HEK293 (cell line): ENCODE measurements around the gene SEMA3G.

Source experiments
- CTCF ChIA-PET: fragments of 350-600 bp; formaldehyde crosslinking; extraction: SDS; loops from one replicate; lab custom pipeline; 2021; ENCODE audit warnings: antibody characterized with exemption; lab: Yijun Ruan, JAX
- POLR2A ChIA-PET: fragments of 300-600 bp; formaldehyde crosslinking; extraction: SDS; loops from one replicate; lab custom pipeline; 2020; ENCODE audit warnings: antibody characterized with exemption, inconsistent platforms; lab: Yijun Ruan, JAX
- H3K27ac ChIP-seq: fragments of 200-500 bp; sonication (Bioruptor generic); 2 replicates; pipeline ENCODE4 v1.5.1; 2014; ENCODE audit warnings: low read depth, low read length, control low read depth, inconsistent platforms; ENCODE audit errors: extremely low read depth
- H3K36me3 ChIP-seq, 2 experiments: fragments of 200-500 bp in 1 of 2; sonication (Bioruptor generic) in 1 of 2; 1 replicate in 1 of 2; 2 replicates in 1 of 2; pipeline ENCODE4 v1.5.1; 2014 to 2017; ENCODE audit warnings: inconsistent platforms in 2 of 2, low read length in 2 of 2; ENCODE audit not compliant: control insufficient read depth in 2 of 2, insufficient read depth in 1 of 2
- H3K4me1 ChIP-seq: fragments of 200-500 bp; sonication (Bioruptor generic); 2 replicates; pipeline ENCODE4 v1.5.1; 2014; ENCODE audit warnings: mild to moderate bottlenecking, low read length, inconsistent platforms; ENCODE audit not compliant: control insufficient read depth, insufficient read depth
- H3K4me3 ChIP-seq: 2 replicates; pipeline ENCODE4 v1.5.1; 2011; ENCODE audit warnings: low read depth, mild to moderate bottlenecking, control low read depth, low read length, moderate library complexity
- H3K9me3 ChIP-seq: fragments of 200-500 bp; sonication (Bioruptor generic); 2 replicates; pipeline ENCODE4 v1.5.1; 2014; ENCODE audit warnings: low read depth, low read length, inconsistent platforms; ENCODE audit not compliant: control insufficient read depth, insufficient read depth
- EGR2 ChIP-seq: fragments of 450-650 bp; formaldehyde crosslinking; IDR thresholded peaks from 2 replicates; pipeline ENCODE4 v1.5.1; 2016; ENCODE audit warnings: low read depth, missing biosample characterization, missing genetic modification characterization
- FEZF1 ChIP-seq: fragments of 450-650 bp; formaldehyde crosslinking; IDR thresholded peaks from 2 replicates; pipeline ENCODE4 v1.5.1; 2016; ENCODE audit warnings: missing biosample characterization, missing genetic modification characterization
- GFI1B ChIP-seq: fragments of 450-650 bp; formaldehyde crosslinking; IDR thresholded peaks from 2 replicates; pipeline ENCODE4 v1.5.1; 2016; ENCODE audit warnings: missing biosample characterization, missing genetic modification characterization
- GLIS1 ChIP-seq: fragments of 450-650 bp; formaldehyde crosslinking; IDR thresholded peaks from 2 replicates; pipeline ENCODE4 v1.5.1; 2016; ENCODE audit warnings: missing biosample characterization, missing genetic modification characterization
- HOXA7 ChIP-seq: sonication (generic); formaldehyde crosslinking; IDR thresholded peaks from 2 replicates; pipeline ENCODE4 v1.8.1; 2022; ENCODE audit warnings: missing genetic modification reagents, borderline replicate concordance
- KLF7 ChIP-seq: fragments of 450-650 bp; formaldehyde crosslinking; IDR thresholded peaks from 2 replicates; pipeline ENCODE4 v1.5.1; 2016; ENCODE audit warnings: missing biosample characterization, missing genetic modification characterization, borderline replicate concordance
- OSR2 ChIP-seq: fragments of 450-650 bp; formaldehyde crosslinking; IDR thresholded peaks from 2 replicates; pipeline ENCODE4 v1.5.1; 2016; ENCODE audit warnings: missing biosample characterization, missing genetic modification characterization
- PRDM1 ChIP-seq: fragments of 450-650 bp; formaldehyde crosslinking; IDR thresholded peaks from 2 replicates; pipeline ENCODE4; 2016; ENCODE audit warnings: missing biosample characterization, missing genetic modification characterization
- TRIM28 ChIP-seq: IDR thresholded peaks from 2 replicates; pipeline ENCODE4 v1.6.1; 2011; ENCODE audit warnings: low read length, control low read depth, borderline replicate concordance
- ZBTB17 ChIP-seq: fragments of 450-650 bp; formaldehyde crosslinking; IDR thresholded peaks from 2 replicates; pipeline ENCODE4 v1.5.1; 2016; ENCODE audit warnings: missing biosample characterization, missing genetic modification characterization
- ZBTB8A ChIP-seq: fragments of 450-650 bp; formaldehyde crosslinking; IDR thresholded peaks from 2 replicates; pipeline ENCODE4 v1.5.1; 2016; ENCODE audit warnings: missing biosample characterization, missing genetic modification characterization
- ZFHX2 ChIP-seq: fragments of 450-650 bp; formaldehyde crosslinking; conservative IDR thresholded peaks from 2 replicates; pipeline ENCODE4 v1.5.1; 2016; ENCODE audit warnings: missing biosample characterization, missing genetic modification characterization
- ZNF10 ChIP-seq: fragments of 450-650 bp; formaldehyde crosslinking; IDR thresholded peaks from 2 replicates; pipeline ENCODE4 v1.5.1; 2017; ENCODE audit warnings: missing biosample characterization, missing genetic modification characterization
- ZNF211 ChIP-seq: fragments of 450-650 bp; formaldehyde crosslinking; IDR thresholded peaks from 2 replicates; pipeline ENCODE4 v1.5.1; 2016; ENCODE audit warnings: low read depth, missing biosample characterization, missing genetic modification characterization
- ZNF404 ChIP-seq: fragments of 450-650 bp; formaldehyde crosslinking; IDR thresholded peaks from 2 replicates; pipeline ENCODE4 v1.5.1; 2017; ENCODE audit warnings: missing biosample characterization, missing genetic modification characterization
- TF ChIP-seq, protein P1 (sequence below): fragments of 450-650 bp; formaldehyde crosslinking; IDR thresholded peaks from 2 replicates; pipeline ENCODE4 v1.5.1; 2017; ENCODE audit warnings: missing biosample characterization, missing genetic modification characterization
- TF ChIP-seq, protein P2 (sequence below): fragments of 450-650 bp; formaldehyde crosslinking; IDR thresholded peaks from 2 replicates; pipeline ENCODE4 v1.5.1; 2017; ENCODE audit warnings: missing biosample characterization, mild to moderate bottlenecking, missing genetic modification characterization, moderate library complexity
- TF ChIP-seq, protein P3 (sequence below): fragments of 450-650 bp; IDR thresholded peaks from 2 replicates; pipeline ENCODE4 v1.5.1; 2018; ENCODE audit warnings: missing biosample characterization, missing genetic modification characterization

SEMA3G gene

GRCh38 chr3:52487788-52488691 lies 43.1 kb upstream of the SEMA3G start:
- TF ChIP-seq GFI1B (no peak), ZBTB17 (tag by site-specific recombination) (no peak), HOXA7 (CRISPR knock-in tag) (no peak), GLIS1 (tag by site-specific recombination) (no peak), PRDM1 (no peak), ZNF211 (no peak), OSR2 (tag by site-specific recombination) (no peak), ZNF10 (tag by site-specific recombination) (no peak), KLF7 (tag by site-specific recombination) (no peak), FEZF1 (no peak), ZBTB8A (tag by site-specific recombination) (no peak)
- TF ChIP-seq, protein P1, sequence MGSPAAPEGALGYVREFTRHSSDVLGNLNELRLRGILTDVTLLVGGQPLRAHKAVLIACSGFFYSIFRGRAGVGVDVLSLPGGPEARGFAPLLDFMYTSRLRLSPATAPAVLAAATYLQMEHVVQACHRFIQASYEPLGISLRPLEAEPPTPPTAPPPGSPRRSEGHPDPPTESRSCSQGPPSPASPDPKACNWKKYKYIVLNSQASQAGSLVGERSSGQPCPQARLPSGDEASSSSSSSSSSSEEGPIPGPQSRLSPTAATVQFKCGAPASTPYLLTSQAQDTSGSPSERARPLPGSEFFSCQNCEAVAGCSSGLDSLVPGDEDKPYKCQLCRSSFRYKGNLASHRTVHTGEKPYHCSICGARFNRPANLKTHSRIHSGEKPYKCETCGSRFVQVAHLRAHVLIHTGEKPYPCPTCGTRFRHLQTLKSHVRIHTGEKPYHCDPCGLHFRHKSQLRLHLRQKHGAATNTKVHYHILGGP (tag by site-specific recombination): no peak
- TF ChIP-seq, protein P2, sequence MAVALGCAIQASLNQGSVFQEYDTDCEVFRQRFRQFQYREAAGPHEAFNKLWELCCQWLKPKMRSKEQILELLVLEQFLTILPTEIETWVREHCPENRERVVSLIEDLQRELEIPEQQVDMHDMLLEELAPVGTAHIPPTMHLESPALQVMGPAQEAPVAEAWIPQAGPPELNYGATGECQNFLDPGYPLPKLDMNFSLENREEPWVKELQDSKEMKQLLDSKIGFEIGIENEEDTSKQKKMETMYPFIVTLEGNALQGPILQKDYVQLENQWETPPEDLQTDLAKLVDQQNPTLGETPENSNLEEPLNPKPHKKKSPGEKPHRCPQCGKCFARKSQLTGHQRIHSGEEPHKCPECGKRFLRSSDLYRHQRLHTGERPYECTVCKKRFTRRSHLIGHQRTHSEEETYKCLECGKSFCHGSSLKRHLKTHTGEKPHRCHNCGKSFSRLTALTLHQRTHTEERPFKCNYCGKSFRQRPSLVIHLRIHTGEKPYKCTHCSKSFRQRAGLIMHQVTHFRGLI (tag by site-specific recombination): no peak
- POLR2A ChIA-PET: interaction anchor here (1.1 kb wide), 1 partner anchor 8 kb away, joined by 3 read pairs; no protein-coding TSS in a partner anchor
- Histone ChIP-seq H3K27ac (no peak overlapping the region), H3K4me3 (no peak overlapping the region), H3K9me3 (no peaks in the 10 kb centered on the region), H3K4me1 (no peaks in the 10 kb centered on the region), H3K36me3 (peaks cover 4 to 93% of the 10 kb centered on the region in 2 experiments; a peak in 1 of 3 replicates)
- CTCF ChIA-PET: no interaction called here

DNA sequence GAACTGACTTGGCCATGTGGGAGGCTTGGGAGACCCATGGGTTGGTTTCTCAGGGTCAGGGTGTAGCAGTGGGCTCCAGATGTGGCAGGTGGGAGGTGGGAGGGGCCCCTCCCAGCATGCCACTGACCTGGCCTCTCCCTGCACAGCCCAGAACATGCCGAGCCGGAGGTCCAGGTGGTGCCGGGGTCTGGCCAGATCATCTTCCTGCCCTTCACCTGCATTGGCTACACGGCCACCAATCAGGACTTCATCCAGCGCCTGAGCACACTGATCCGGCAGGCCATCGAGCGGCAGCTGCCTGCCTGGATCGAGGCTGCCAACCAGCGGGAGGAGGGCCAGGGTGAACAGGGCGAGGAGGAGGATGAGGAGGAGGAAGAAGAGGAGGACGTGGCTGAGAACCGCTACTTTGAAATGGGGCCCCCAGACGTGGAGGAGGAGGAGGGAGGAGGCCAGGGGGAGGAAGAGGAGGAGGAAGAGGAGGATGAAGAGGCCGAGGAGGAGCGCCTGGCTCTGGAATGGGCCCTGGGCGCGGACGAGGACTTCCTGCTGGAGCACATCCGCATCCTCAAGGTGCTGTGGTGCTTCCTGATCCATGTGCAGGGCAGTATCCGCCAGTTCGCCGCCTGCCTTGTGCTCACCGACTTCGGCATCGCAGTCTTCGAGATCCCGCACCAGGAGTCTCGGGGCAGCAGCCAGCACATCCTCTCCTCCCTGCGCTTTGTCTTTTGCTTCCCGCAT lies 42.3 kb upstream of the SEMA3G start:
- no peak for TF ChIP-seq ZNF404 (tag by site-specific recombination)
- no peak for TF ChIP-seq TRIM28
- TF ChIP-seq, protein P3, sequence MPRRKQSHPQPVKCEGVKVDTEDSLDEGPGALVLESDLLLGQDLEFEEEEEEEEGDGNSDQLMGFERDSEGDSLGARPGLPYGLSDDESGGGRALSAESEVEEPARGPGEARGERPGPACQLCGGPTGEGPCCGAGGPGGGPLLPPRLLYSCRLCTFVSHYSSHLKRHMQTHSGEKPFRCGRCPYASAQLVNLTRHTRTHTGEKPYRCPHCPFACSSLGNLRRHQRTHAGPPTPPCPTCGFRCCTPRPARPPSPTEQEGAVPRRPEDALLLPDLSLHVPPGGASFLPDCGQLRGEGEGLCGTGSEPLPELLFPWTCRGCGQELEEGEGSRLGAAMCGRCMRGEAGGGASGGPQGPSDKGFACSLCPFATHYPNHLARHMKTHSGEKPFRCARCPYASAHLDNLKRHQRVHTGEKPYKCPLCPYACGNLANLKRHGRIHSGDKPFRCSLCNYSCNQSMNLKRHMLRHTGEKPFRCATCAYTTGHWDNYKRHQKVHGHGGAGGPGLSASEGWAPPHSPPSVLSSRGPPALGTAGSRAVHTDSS (tag by site-specific recombination): peak; percentile 95
- TF ChIP-seq ZFHX2 (tag by site-specific recombination): peak; percentile 48; the same call in 1 of the 2 replicates
- TF ChIP-seq EGR2 (tag by site-specific recombination): peak; percentile 77
- Histone ChIP-seq H3K36me3 (peaks cover 4 to 93% of the 10 kb centered on the region in 2 experiments; a peak in 1 of 3 replicates), H3K9me3 (no peaks in the 10 kb centered on the region), H3K27ac (no peak overlapping the region), H3K4me1 (no peaks in the 10 kb centered on the region), H3K4me3 (no peak overlapping the region)
- POLR2A ChIA-PET: no interaction called here
- CTCF ChIA-PET: no interaction called here
